ENCODE measurements around the gene RFXAP.

The RFXAP gene

DNA sequence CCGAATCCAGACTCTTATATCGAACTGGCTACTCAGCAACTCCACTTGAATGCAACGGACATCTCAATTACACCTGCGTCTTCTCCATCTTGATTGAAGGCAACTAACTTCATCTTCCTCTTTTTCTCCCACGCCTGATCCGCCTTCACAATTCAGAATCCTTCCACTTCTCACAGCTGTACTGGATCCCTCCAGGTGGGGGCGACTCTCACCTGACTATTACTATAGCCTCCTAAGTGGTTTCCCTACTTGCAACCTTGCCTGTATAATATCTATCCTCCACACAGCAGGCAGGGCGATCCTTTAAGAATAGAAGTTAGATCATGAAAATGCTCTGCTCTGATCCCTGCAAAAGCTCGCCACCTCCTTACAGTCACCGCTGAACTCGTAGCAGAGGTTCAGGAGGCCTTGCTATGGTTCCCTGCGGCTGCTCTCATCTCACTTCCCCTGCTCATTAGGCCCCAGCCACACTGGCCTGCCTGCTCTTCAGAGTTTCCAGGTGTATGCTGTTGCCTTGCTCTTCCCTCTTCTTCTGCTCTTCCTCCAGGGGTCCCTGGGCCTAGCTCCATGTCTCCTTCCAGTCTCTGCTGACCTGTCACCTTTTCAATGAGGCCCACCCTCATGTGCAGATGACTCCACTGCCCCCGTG lies 31.9 kb downstream of the RFXAP start:
- TF ChIP-seq, protein P1, sequence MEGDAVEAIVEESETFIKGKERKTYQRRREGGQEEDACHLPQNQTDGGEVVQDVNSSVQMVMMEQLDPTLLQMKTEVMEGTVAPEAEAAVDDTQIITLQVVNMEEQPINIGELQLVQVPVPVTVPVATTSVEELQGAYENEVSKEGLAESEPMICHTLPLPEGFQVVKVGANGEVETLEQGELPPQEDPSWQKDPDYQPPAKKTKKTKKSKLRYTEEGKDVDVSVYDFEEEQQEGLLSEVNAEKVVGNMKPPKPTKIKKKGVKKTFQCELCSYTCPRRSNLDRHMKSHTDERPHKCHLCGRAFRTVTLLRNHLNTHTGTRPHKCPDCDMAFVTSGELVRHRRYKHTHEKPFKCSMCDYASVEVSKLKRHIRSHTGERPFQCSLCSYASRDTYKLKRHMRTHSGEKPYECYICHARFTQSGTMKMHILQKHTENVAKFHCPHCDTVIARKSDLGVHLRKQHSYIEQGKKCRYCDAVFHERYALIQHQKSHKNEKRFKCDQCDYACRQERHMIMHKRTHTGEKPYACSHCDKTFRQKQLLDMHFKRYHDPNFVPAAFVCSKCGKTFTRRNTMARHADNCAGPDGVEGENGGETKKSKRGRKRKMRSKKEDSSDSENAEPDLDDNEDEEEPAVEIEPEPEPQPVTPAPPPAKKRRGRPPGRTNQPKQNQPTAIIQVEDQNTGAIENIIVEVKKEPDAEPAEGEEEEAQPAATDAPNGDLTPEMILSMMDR (IDR thresholded peaks at IDR 0.05) = no peak

DNA sequence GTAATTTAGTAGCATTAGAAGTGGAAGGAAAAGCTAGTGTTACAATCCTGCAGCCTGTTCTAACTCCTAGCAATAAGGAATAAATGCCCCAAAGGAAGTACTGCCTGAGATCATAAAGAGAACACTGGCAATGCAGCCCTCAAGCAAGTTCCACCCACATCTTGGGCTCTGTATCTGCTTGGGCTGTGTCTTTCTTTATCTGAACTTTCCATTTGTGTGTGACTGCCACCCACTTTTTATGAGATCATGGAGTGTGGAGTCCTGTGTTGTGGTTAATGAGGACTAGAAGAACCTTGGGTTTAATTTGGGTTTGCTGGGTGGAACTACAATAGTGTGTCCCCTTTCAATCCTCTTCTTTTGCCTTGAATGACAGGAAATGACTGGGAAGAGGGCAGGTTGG lies 38.2 kb downstream of the RFXAP start:
- TF ChIP-seq, protein P1 (IDR thresholded peaks at IDR 0.05) = no peak

DNA sequence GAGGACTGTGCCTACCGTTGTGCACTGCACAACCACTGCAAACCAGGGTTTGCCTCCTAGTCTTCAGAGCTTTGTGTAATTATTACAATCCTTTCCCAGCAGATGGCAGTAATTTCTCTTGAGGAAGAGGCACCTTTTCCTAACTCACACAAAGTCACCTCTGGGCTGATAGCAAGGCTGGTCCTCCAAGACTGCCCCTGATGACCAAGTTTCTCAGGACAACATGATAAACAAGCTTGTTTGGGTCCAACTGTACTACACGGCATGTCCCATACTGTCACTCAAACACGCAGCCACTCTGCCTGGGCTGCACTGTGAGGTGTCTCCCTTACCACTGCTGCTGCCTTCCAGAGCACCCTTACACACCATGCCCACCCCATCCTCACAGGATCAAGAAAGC lies 39.3 kb downstream of the RFXAP start:
- TF ChIP-seq, protein P1 (IDR thresholded peaks at IDR 0.05) = peak; percentile 50

DNA sequence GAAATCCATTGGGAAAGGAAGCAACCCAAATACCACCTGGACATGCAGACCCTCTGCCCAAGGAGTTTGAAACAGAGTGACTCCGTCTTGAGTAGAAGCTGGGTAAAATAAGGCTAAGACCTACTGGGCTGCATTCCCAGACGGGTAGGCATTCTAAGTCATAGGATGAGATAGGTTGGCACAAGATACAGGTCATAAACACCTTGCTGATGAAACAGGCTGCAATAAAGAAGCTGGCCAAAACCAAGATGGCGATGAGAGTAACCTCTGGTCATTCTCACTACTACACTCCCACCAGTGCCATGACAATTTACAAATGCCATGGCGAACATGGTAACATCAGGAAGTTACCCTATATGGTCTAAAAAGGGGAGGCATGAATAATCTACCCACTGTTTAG lies 40.2 kb downstream of the RFXAP start:
- TF ChIP-seq, protein P1 (IDR thresholded peaks at IDR 0.05) = no peak

DNA sequence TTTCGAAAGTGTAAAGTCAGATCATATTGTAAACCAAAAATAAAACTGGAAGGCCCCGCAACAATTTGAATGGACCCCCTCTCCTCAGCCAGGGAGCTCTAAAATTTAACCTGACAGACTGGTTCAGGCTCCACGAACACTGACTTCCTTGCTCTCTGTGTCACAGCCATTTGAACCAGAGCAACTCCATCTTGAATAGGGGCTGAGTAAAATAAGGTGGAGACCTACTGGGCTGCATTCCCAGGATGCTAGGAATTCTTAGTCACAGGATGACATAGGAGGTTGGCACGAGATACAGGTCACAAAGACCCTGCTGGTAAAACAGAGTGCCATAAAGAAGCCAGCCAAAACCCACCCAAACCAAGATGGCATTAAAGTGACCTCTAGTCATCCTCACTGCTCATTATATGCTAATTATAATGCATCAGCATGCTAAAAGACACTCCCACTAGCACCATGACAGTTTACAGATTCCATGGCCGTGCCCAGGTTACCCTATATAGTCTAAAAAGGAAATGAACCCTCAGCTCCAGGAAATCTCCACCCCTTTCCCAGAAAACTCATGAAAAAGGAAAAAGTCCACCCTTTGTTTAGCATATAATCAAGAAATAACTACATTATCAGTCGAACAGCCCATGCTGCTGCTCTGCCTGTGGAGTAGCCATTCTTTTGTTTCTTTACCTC lies 43.1 kb downstream of the RFXAP start:
- TF ChIP-seq, protein P1 (IDR thresholded peaks at IDR 0.05) = no peak

DNA sequence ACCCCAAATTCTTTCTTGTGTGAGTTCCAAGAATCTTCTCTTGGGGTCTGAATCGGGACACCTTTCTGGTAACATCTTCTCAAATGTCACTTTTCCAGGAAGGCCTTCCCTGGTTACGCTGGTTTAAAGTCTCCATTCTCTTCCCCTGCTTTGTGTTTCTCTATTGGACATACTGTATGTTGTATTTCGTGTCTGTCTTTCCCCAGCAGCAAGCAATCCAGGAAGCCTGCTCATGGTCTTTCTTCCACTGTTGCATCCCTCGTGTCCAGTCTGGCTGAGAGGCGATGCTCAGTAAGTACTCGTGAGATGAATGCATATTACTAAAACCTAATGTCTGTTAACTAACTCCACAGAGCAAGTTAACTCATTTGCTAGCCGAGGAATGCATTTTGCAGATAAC lies 43.7 kb downstream of the RFXAP start:
- TF ChIP-seq, protein P1 (IDR thresholded peaks at IDR 0.05) = no peak

DNA sequence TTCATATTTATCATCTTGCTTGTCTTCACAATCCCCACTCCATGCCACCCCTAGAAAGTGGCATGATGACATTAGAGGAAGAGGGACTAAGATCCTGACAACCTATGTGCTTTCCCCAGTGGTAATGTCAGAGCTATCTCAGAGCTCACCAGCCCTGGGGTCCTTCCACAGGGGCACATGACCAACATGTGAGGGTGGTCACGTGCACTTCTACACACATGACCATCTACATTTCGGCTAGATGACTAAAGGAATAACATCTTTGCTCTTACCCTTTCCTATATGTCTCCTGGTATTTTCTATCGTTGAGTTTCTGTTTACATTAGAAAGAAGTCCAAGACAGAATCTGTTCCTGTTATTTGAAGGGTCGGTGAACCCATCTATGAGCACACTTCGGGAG lies 46.2 kb downstream of the RFXAP start:
- TF ChIP-seq, protein P1 (IDR thresholded peaks at IDR 0.05) = no peak

Data from LNCAP (cell line).